GM12892 (cell line): ENCODE data around the gene SEPTIN5.

Experiments
- DNase-seq: peaks from one replicate; pipeline ENCODE4 v3.0.0; 2011; ENCODE audit not compliant: insufficient read length
- FAIRE-seq: peaks from 2 replicates; lab custom pipeline; 2011; peaks lifted over from hg19 to GRCh38; lab: Jason Lieb, UNC
- POLR2A ChIP-seq: IDR thresholded peaks from 2 replicates; pipeline ENCODE4 v1.6.1; 2011; ENCODE audit warnings: low read depth, low read length, control low read depth
- POLR2AphosphoS5 ChIP-seq: IDR thresholded peaks from 2 replicates; pipeline ENCODE4 v1.6.1; 2011; ENCODE audit warnings: low read depth, low read length, control low read depth
- TAF1 ChIP-seq: IDR thresholded peaks from 2 replicates; pipeline ENCODE4 v1.6.1; 2011; ENCODE audit warnings: low read depth, mild to moderate bottlenecking, control low read depth, low read length, borderline replicate concordance

The SEPTIN5 gene

GRCh38 chr22:19745155-19746101 lies 31.1 kb downstream of the SEPTIN5 start:
- no peak for TF ChIP-seq POLR2A
- no peak for TF ChIP-seq POLR2AphosphoS5
- no peak for DNase-seq
- FAIRE-seq: no peak

GRCh38 chr22:19746726-19747125 lies 32.4 kb downstream of the SEPTIN5 start:
- TF ChIP-seq POLR2A: no peak
- FAIRE-seq (no peak), DNase-seq (no peak)

GRCh38 chr22:19747551-19747950 lies 33.2 kb downstream of the SEPTIN5 start:
- FAIRE-seq (no peak), DNase-seq (no peak)
- no peak for TF ChIP-seq POLR2AphosphoS5
- TF ChIP-seq TAF1: no peak
- TF ChIP-seq POLR2A: no peak

GRCh38 chr22:19748139-19748538 lies 33.8 kb downstream of the SEPTIN5 start:
- no peak for TF ChIP-seq POLR2AphosphoS5
- no peak for TF ChIP-seq POLR2A
- no peak for TF ChIP-seq TAF1
- no peak for FAIRE-seq
- no peak for DNase-seq

GRCh38 chr22:19748991-19749664 lies 34.8 kb downstream of the SEPTIN5 start:
- no peak for FAIRE-seq

GRCh38 chr22:19749876-19750275 lies 35.6 kb downstream of the SEPTIN5 start:
- DNase-seq: no peak
- FAIRE-seq: no peak
- TF ChIP-seq POLR2AphosphoS5 (no peak), POLR2A (no peak), TAF1 (no peak)

More at GRCh38 chr22:19748991-19749664, 34.8 kb downstream of the SEPTIN5 start:
- DNase-seq: no peak
- TF ChIP-seq TAF1: no peak
- no peak for TF ChIP-seq POLR2AphosphoS5
- no peak for TF ChIP-seq POLR2A

- FAIRE-seq (no peak), DNase-seq (no peak)
- TF ChIP-seq POLR2AphosphoS5 (no peak), TAF1 (no peak), POLR2A (no peak)
Measured at GRCh38 chr22:19750507-19751490, 36.5 kb downstream of the SEPTIN5 start.

GRCh38 chr22:19751497-19752245 lies 37.4 kb downstream of the SEPTIN5 start:
- TF ChIP-seq TAF1: no peak
- no peak for TF ChIP-seq POLR2A
- no peak for TF ChIP-seq POLR2AphosphoS5
- FAIRE-seq (no peak), DNase-seq (no peak)

GRCh38 chr22:19753090-19753842 lies 39.0 kb downstream of the SEPTIN5 start:
- no peak for FAIRE-seq
- TF ChIP-seq POLR2A: no peak
- no peak for TF ChIP-seq TAF1
- TF ChIP-seq POLR2AphosphoS5: no peak

GRCh38 chr22:19753996-19754700 lies 39.8 kb downstream of the SEPTIN5 start:
- TF ChIP-seq POLR2A (no peak), TAF1 (no peak), POLR2AphosphoS5 (no peak)
- DNase-seq (no peak), FAIRE-seq (no peak)

More at GRCh38 chr22:19753090-19753842, 39.0 kb downstream of the SEPTIN5 start:
- DNase-seq: no peak
